IPS-18c (cell line): ENCODE data around the gene GALNT9.

Source experiments
- H3K4me3 ChIP-seq: 2 replicates; pipeline ENCODE4 v1.7.0; 2013; ENCODE audit warnings: low read depth, mild to moderate bottlenecking, low read length, moderate library complexity; ENCODE audit not compliant: insufficient read depth
- H3K9me3 ChIP-seq: one replicate; pipeline ENCODE4 v1.6.1; 2013; ENCODE audit warnings: mild to moderate bottlenecking, low read length, moderate library complexity; ENCODE audit not compliant: control insufficient read depth, insufficient read depth

GALNT9 gene

DNA sequence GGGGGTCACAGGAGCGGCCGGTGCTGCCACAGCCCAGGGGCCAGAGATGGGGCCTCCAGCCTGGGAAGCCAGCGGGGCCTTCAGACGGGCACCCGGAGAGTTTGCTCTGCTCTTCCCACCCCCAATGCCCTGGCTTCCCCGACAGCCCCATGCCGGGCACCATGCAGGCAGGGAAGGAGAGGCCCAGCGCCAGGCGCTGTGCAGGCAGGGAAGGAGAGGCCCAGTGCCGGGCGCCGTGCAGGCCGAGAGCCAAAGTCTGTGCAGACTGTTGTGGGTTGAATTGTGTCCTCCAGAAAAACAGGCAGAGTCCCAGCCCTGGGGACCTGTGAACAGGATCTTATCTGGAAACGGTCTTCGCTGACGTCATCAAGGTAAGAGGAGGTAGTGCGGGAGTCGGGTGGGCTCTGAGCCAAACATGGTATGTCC is 34.3 kb downstream of the GALNT9 start:
- Histone ChIP-seq H3K4me3 (no peak overlapping the region), H3K9me3 (peaks cover 2% of the 10 kb centered on the region)

DNA sequence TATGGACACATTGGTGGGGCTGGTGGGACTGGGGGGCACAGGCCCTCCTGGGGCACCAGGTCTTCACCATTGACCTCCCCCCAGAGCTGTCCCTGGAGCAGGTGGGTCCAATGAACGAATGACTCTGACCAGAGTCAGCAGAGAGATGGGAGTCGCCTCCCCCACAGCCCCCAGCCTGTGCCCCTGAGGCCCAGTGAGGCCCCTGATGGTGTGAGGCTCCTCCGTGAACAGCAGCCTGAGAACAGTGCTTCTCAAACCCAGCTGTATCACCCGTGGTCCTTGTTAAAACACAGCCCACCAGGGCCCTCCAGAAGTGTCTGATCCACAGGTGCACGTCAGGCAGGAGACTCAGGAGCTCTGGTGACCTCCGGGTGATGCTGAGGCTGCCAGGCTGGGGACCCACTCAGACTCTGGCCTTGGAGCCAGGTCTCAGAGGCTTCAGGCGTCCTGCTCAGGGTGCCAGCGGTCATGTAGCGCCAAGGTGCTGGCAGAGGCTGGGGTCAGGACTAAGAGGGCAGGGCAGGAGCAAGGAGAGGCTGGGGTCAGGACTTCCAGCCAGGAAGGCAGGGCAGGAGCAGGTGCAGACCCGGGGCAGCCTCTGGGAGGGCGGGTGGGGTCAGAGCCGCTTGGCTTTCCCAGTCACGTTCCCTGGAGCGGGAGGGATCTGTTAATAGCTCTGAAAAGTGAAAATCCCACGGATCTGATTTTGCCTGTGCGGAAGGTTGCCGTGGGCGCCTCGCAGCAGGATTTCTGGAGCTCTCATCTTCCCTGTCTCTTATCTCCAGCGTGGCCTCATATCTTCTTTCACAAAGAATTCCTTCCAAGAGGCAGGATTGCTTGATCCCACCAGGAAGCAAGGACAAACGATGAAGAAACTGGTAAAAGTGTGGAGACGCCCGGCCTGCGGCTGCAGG is 35.0 kb downstream of the GALNT9 start:
- no peak overlapping the region for H3K4me3 ChIP-seq
- H3K9me3 ChIP-seq, result peaks cover 2% of the 10 kb centered on the region

DNA sequence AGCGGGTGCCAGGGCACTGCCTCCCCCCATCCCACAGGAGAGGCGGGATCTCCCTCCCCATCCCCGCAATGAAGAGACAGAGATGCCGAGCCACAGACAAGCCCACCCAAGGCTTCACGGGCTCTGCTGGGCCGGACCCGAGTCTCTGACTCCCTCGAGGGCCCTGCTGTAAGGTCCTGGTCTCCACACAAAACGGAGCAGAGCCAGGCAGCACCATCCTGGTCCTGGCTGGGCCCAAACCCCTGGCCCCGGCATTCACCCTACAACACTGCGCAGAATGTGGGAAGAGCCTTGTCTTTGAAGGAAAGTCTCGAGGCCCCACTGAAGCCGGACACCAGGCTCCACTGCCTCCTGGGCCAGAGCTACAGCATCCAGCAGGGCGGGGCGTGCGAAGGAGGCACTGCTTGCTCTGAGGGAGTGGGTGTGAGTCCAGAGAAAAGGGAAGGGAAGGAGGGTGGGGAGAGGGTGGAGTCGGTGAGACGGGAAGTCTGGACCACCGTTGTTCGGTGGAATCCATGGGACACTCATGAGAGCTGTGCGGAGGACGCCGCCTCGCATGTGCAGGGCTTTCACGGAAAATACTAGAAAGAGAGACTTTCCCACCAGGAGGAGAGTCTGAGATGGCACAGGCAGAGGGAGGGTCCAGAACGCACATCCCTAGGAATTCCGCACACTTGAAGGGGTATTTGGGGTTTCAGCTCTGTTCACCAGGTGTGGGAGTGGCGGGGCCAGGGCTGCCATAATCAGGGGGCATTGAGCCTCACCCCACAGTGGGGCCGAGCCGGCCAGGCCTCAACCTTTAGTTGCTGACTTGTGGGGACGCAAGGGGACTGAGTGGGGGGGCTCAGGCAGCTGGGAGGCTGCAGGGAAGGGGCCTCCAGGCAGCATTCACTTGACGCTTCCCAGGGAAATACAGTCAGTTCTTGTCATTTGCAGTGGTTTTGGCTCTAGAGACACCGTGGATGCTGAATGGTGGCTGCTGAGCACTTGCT is 36.8 kb downstream of the GALNT9 start:
- peaks cover 2% of the 10 kb centered on the region for H3K9me3 ChIP-seq

GRCh38 chr12:132291402-132292175 is 37.8 kb downstream of the GALNT9 start:
- H3K4me3 ChIP-seq, result no peak overlapping the region
- peaks cover 2% of the 10 kb centered on the region for H3K9me3 ChIP-seq

More for the DNA sequence above, 36.8 kb downstream of the GALNT9 start:
- H3K4me3 ChIP-seq, result no peak overlapping the region

DNA sequence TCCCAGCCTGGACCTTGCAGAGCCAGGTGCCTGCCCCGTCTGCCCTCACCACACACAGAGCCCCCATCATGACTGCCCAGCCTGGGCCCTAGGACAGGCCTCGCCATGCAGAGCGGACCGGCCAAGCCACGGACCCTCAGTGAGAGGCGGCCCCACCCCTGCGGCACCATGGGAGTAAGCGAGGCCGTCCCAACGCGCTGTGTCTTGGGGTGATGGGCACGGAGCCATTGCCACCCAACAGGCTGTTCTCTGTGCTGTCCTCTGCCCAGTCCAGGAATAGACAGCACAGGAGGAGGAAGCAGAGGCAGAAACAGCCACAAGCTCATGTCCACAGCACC is 39.2 kb downstream of the GALNT9 start:
- Histone ChIP-seq H3K4me3 (no peak overlapping the region), H3K9me3 (peaks cover 2% of the 10 kb centered on the region)

GRCh38 chr12:132289356-132290202 is 39.8 kb downstream of the GALNT9 start:
- Histone ChIP-seq H3K9me3 (peaks cover 2% of the 10 kb centered on the region), H3K4me3 (no peak overlapping the region)

DNA sequence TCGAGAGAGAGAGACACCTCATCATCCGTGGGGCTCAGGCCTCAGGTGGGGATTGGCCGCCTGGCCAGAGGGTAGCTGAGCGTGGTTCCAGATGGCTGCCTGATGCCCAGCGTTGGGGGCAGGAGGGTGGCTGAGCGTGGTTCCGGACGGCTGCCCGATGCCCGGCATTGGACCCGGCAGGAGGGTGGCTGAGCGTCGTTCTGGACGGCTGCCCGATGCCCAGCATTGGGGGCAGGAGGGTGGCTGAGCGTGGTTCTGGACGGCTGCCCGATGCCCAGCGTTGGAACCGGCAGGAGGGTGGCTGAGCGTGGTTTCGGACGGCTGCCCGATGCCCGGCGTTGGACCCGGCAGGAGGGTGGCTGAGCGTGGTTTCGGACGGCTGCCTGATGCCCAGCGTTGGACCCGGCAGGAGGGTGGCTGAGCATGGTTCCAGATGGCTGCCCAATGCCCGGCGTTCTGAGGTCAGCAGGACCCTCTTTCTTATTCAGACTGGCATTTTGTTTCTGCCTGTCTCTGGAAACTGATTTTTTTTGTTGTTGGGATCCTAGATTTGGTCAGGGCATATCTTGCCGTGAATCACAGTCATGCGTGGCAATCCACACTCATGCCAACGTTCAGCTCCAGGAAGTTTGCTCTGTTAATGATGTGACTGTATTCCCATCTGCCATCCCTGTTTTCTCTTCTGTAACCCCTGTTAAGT is 40.7 kb downstream of the GALNT9 start:
- H3K4me3 ChIP-seq, result no peak overlapping the region
- peaks cover 2% of the 10 kb centered on the region for H3K9me3 ChIP-seq

DNA sequence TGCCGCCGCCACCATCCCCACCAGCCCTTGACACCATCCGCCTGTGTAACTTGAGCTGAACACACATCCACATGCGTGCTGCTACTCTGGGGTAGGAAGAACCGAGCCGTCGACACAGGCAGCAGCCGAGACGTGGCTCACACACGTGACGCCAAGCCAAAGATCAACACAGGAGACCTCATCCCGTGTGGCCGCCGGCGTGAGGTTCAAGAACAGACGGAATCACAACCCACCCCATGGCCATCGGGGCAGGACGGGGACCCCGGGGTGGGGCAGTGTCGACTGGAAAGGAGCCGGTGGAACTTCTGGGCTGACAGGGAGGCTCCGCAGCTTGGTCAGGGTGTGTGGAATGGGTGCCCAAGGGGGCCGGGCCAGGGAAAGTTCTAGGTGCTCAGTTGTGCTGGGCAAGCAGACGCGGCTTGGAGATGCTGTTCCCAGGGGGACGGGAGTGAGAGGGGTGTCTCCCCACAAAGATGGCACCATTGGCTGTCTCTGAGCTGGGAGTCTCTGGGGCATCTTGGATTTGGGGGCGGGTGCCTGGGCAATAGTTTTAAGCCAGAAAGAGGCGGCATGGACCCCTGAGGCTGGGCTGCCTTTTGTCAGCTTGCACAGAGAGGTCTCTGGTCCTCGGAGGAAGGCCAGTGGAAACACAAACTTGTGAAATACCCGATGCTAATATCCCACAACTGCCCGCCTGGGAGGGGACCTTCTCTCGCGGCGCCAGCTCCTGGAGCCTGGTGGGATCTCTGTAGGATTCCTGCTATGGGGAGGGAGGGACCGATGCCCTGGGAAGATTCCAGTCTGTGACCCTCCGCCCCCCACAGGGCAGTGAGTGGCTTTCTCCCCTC is 41.8 kb downstream of the GALNT9 start:
- Histone ChIP-seq H3K4me3 (no peak overlapping the region), H3K9me3 (peaks cover 2% of the 10 kb centered on the region)

DNA sequence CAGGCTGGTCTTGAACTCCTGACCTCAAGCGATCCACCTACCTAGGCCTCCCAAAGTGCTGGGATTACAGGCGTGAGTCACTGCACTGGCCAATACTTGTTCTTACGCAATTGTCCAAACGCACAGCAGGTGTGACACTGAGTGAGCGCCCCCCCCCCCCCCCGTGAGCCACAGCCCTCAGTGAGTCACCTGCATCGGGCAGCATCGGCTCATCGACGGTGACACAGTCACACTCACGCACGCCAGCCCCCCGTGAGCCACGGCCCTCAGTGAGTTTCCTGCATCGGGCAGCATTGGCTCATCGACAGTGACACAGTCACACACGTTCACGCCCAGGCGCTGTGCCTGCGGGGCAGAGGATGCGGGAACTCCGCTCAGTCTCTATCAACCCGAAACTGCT is 42.5 kb downstream of the GALNT9 start:
- Histone ChIP-seq H3K9me3 (peaks cover 2% of the 10 kb centered on the region), H3K4me3 (no peak overlapping the region)

GRCh38 chr12:132285991-132286681 is 43.3 kb downstream of the GALNT9 start:
- no peak overlapping the region for H3K4me3 ChIP-seq
- H3K9me3 ChIP-seq, result no peaks in the 10 kb centered on the region

DNA sequence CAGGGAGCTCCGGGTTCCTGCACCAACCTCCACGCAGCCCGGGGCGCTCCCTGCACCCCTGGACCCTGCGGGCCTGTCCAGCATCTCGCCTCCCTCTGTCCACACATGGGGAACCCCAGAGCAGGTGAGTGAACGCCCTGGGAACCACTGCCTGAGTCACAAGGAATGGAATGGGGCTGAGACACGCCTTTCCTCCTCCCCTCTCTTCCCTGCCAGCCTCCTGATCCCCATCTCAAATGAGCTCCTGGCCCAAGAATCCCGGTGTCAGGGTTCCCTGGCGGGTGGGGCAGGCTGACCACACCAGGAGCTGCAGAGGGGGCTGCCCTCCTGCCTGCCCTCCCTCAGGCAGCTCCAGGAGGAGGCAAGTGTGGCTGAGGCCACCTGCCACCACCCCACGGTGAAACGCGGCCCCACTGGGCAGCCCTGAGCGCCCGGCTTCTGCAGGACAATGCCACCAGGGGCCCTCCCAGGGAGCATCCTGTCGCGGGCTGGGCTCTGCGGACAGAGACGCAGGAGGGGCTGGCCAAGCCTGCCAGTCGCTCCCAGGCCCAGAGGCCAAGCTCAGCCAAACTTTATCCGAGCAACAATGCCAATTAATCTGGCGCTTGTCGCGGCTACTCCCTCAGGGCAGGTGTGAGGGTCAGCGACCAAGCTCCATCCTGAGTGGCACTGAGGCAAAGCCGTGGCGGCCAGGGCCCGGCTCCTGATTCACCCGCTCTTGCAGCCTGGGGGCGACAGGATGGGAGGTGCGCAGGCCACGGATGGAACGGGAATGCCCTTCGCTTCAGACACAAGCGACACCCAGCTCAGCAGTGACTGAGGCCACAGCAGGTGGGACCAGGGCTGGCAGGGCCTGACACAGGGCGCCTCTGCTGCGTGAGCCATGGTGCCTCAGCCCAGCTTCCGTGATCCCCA is 44.3 kb downstream of the GALNT9 start:
- H3K9me3 ChIP-seq, result no peaks in the 10 kb centered on the region

GRCh38 chr12:132284071-132284826 is 45.1 kb downstream of the GALNT9 start:
- Histone ChIP-seq H3K9me3 (no peaks in the 10 kb centered on the region), H3K4me3 (no peak overlapping the region)

More for the DNA sequence above, 44.3 kb downstream of the GALNT9 start:
- H3K4me3 ChIP-seq, result no peak overlapping the region
